SIG-M5 treated with dmso at 0.1 percent for 504 hours (cell line): ENCODE measurements around the gene RNFT2.

Source experiments
- DNase-seq: peaks from one replicate; lab custom pipeline; 2025; ENCODE audit not compliant: unreplicated experiment; lab: John Stamatoyannopoulos, UW

RNFT2 gene

DNA sequence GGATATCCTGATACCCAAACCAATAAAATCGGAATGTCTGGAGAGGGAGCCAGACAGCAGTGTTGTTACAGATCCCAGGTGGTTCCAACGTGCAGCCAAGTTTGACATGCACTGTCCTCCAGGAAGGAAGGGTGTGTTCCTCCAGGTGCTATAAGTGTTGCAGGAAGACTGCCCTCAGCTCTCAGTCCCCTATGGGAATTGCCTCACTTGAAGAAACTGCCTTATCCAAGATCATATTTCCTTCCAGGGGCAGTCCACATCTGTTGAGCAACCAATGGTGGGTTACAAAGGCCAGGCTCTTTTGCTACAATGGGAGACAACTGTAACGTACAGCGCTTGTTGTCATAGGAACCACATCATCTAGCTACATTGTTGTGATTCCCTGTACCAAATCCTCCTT, 159.4 kb downstream of the RNFT2 start:
- DNase-seq: no peak

DNA sequence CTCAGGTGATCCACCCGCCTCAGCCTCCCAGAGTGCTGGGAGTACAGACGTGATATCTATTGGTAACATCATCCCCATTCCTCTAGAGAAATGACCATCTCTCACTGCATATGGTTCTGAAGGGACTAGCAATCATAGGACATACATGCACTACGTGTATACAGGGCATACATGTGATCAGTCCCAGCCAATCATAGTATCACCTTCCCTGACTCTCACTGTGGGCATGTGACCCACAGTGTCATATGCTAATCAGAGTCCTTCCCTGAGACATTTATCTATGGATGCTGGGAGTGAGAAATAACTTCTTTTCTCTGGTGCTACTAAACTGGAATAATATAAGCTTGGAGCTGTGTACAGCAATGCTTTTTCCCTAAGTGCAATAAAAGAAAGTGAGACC, 160.6 kb downstream of the RNFT2 start:
- DNase-seq: no peak

DNA sequence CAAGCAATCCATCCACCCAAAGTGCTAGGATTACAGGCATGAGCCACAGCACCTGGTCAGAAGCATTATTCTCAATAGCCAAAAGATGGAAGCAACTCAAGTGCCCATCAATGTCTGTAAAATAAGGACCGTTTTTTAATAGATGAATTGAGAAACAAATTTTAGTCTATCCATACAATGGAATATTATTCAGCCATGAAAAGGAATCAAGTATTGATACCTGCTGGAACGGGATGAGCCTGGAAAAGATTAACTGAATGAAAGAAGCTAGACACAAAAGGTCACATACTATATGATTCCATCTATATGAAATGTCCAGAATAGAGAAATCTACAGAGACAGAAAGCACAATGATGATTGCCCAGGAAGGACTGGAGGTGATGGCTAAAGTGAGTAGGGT, 163.5 kb downstream of the RNFT2 start:
- DNase-seq: no peak
